ENCODE results near the gene KIAA0040.
A peak's percentile ranks its signal among the peaks of the same experiment; 100 is the strongest.
"Not testable (repeated sequence)": the region's sequence is repeated elsewhere in the genome, so short reads cannot be mapped to it uniquely, and the experiment has no call there.

KIAA0040 gene

GRCh38 chr1:175137369-175137768 is 55.2 kb downstream of the KIAA0040 start:
- DNase-seq (ENCODE audit: low read depth): no peak

GRCh38 chr1:175136246-175136645 is 56.3 kb downstream of the KIAA0040 start:
- peak; percentile 50 for DNase-seq (ENCODE audit: low read depth)

- DNase-seq (ENCODE audit: low read depth): no peak
Measured at GRCh38 chr1:175134500-175134899, 58.1 kb downstream of the KIAA0040 start.

DNA sequence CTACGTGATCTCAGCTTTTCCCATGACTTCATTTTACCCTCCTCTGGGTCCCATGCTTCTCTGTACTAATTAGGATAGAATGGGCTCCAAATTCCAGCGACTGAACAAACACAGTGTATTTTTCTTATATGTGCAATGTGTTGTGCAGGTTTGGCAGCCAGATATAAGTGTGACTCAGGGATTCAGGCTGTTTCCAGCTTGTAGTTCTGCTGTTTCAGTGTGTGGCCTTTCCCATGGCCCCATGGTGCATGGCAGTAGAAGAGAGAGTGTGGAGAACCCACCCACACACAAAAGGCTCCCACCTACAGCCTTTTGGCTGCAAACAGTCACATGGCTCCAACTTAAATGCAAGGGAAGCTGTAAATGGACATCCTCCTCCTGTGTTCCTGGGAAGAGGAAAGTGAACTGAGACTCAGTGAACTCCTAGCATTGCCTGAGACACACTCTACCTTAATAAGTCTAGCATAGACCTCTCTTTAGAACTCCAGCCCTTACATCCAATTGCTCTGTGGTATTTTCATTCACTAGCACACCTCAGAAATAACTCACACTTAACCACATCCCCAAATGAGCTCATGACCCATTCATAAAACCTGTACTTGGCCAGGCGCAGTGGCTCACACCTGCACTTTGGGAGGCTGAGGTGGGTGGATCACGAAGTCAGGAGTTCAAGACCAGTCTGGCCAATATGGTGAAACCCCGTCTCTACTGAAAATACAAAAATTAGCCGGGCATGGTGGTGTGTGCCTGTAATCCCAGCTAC is 58.7 kb downstream of the KIAA0040 start:
- peak; percentile 85 for DNase-seq (ENCODE audit: low read depth)

- DNase-seq (ENCODE audit: low read depth): peak; percentile 94
Measured at GRCh38 chr1:175132436-175132835, 60.1 kb downstream of the KIAA0040 start.

DNA sequence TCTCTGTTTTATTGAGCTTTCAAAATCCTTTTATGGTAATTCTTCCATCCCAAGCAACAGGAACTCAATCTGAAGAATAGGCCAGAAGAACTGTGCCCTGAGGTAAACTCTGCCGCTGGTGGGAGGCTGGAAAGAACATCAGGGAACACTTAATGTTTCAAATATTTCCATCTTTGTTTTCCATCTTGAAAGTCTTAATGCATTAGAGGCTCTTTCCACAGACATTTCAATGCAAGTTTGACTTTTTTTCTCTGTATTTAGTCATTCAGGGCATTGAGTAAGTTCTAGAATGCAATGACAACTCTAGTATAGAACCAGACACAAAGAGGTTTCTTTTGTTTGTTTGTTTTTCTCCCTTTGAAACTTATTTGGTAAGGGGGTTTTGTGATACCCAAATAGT is 61.5 kb downstream of the KIAA0040 start:
- DNase-seq (ENCODE audit: low read depth): peak; percentile 80

GRCh38 chr1:175130649-175131045 is 61.9 kb downstream of the KIAA0040 start:
- DNase-seq (ENCODE audit: low read depth): no peak

DNA sequence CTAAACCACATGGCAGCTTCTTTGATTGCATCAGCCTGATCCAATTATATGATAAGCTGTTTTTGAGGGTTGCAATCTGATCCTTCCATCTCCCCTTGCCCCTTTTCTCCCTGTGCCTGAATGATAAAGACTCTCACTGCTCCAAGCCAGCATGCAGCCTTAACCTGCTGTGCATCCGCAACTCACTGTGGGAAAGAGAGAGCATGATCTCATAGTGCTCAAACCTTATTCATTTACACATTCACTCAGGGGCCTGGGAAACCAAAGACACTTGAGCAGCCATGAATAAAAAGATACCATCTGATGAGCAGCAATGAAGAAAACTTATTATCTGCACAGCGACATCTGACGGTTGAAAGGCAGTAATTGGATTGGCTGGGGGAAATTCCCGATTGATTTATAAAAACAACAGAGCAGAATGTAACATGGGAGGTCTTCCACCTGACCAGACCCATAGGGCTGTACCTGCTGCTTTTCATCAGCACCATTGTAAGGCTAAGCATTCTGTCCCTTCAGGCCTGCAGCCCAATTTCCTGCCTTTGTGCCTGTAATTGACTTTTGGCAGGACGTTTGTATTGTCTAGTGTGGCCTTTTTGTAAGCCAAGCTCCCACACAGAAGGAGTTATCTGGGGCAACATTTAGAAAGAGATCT is 62.5 kb downstream of the KIAA0040 start:
- DNase-seq (ENCODE audit: low read depth): peak; percentile 29

DNA sequence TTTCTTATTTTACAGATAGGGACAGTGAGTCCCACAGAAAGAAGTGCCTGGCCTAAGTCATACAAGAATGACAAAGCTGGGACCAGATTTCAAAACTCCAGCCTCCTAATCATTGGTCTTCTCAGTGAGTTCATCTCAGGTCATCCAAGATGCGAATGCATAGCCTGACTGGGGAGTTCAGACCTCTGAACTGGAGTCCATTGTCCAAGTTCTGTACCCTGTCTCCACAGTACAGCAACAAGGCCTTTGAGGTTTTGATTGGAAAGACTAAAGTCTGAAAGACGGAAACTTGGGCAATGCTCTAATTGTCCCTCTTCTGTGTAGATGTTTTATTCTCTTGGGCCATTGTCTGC is 63.0 kb downstream of the KIAA0040 start:
- DNase-seq (ENCODE audit: low read depth): no peak

GRCh38 chr1:175129182-175129581 is 63.4 kb downstream of the KIAA0040 start:
- peak; percentile 89 for DNase-seq (ENCODE audit: low read depth)

DNA sequence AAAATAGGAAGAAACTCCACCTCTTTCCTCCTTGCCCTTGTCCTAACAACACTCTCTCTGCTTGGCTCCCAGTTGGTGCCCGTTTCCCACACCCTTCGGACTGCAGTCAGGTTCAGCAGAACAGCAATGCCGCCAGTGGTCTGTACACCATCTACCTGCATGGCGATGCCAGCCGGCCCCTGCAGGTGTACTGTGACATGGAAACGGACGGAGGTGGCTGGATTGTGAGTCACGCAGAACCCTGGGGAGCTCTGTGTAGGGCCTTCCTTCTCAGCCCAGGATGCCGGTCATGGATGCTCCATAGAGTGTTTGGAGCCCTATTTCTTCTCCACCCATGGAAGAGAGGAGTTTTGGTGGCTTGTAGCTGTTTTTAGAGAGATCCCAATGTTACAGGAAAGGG is 64.1 kb downstream of the KIAA0040 start:
- no peak for DNase-seq (ENCODE audit: low read depth)

GRCh38 chr1:175127565-175127964 is 65.0 kb downstream of the KIAA0040 start:
- no peak for DNase-seq (ENCODE audit: low read depth)

GRCh38 chr1:175126347-175126746 is 66.2 kb downstream of the KIAA0040 start:
- peak; percentile 20 for DNase-seq (ENCODE audit: low read depth)

- no peak for DNase-seq (ENCODE audit: low read depth)
Measured at GRCh38 chr1:175124861-175125260, 67.7 kb downstream of the KIAA0040 start.

GRCh38 chr1:175120511-175120910 is 72.1 kb downstream of the KIAA0040 start:
- no peak for DNase-seq (ENCODE audit: low read depth)

GRCh38 chr1:175118375-175119367 is 73.9 kb downstream of the KIAA0040 start:
- peak; percentile 22 for DNase-seq (ENCODE audit: low read depth)

GRCh38 chr1:175116903-175117302 is 75.7 kb downstream of the KIAA0040 start:
- DNase-seq (ENCODE audit: low read depth): no peak

DNA sequence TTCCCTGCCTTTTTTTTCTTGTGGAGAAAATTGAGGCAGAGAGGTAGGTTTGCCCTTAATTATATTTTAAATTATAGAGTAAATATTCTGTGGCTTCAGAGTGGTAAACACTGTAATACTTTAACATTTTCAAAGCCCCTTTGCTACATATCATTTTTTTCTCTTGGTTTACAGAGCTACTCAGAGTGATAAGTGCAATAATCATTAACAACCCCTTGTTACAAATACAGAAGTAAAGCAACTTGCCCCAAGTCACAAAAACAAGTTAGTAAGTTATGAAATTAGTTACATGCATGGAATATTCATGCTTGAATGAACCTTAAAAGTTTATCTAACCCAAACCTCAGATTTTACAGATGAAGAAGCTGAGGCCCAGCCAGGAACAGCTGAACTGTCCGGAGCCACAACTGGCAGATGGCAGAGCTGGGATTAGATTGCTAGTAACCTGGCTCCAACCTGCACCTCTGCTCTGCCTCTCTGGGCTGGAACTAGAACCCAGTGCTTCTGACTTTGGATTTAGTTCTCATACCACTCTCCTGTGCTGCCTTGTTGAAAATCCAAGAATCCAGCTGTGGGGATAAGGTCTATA is 76.3 kb downstream of the KIAA0040 start:
- DNase-seq (ENCODE audit: low read depth): no peak

DNA sequence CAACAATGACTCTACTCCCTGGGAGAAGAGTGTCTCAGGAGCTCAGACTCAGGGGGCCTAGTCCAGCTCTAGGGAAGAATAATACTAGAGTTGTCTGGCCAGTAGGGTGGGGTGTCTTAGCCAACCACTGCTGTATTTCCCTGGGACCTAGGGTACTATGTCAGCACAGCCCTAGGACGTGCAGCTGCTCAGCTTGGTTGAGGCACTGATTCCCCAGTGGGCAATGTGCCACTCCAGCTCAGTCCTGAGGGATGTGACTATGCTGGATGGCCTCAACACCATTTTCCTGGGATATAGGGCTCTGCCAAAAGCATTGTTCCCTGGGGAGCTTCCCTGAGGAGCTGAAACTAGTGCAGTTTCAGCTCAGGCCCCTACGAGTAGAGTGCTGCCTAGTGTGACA is 77.6 kb downstream of the KIAA0040 start:
- no peak for DNase-seq (ENCODE audit: low read depth)

GRCh38 chr1:175108331-175108820 is 84.2 kb downstream of the KIAA0040 start:
- DNase-seq (ENCODE audit: low read depth): not testable (repeated sequence)

Measured in EH (cell line).